ENCODE data around the gene NPSR1. TPM values are rescaled to one million over a fixed set of nuclear protein-coding genes. Genes with fewer than 3 reads are reported as not detected.

Gene NPSR1
- total RNA-seq, 1 donor from 2014 or later, result not detected

DNA sequence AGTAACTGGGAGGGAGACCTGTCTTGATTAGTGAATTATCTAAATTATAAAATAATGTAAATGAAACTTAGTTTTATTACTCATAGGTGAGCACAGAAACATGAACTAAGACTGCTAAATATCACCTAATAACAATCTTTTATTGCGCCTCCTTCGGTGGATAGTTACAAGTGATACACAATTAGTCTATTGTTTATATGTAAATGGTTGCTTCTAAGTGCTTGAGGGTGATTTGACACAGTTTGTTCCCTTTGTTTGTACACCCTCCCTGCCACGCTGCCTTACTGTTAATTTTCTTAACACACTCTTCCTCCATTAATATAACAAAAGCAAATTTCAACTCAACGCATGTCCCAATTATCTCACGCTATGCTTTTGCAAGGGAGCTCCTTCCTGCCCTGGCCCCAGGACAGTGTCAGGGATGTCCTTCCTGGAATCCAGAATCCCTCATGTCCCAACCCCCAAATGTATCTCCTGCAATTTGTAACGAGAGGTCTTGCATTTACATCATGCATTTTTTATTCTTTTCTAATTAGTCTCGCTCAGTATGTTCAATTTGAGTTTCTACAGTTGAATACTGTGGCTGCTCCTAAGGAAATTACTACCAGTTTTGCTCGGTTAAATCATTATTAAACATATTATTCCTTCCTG, 4.2 kb downstream of the NPSR1 start:
- H3K9me3 ChIP-seq (replicated peaks), result no peaks in the 10 kb centered on the region
- peaks cover 12% of the 10 kb centered on the region for H3K4me1 ChIP-seq
- no peak for DNase-seq
- no peak overlapping the region for H3K4me3 ChIP-seq
- H3K36me3 ChIP-seq, result no peaks in the 10 kb centered on the region
- H3K27me3 ChIP-seq (ENCODE audit: low read depth), result no peaks in the 10 kb centered on the region
- no peak overlapping the region for H3K27ac ChIP-seq (replicated peaks)
- no peak for TF ChIP-seq CTCF (IDR thresholded peaks at IDR 0.05; ENCODE audit: borderline replicate concordance)
- intact Hi-C loops (cut with micrococcal nuclease), result no loop called here

DNA sequence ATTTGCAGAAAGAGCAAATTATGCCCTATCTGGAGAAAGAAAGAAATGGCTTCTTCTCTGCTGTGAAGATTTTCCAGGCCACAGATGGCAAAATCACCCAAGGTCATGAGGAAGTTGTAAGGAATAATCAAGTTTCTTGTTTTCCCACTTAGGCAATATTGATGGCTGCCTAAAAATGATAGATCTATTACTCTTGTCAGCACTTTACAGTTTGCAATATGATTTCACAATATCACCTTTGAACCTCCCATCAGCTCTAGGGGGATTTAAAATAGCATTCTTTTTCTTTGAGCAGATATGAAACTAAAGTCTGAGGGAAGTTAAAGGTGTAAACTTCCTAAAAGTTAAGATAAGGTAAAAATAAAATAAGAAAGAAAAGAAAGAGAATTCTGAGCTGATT, 6.7 kb downstream of the NPSR1 start:
- intact Hi-C loops (cut with micrococcal nuclease), result no loop called here
- H3K9me3 ChIP-seq (replicated peaks), result no peaks in the 10 kb centered on the region
- H3K4me3 ChIP-seq, result no peak overlapping the region
- TF ChIP-seq CTCF (IDR thresholded peaks at IDR 0.05; ENCODE audit: borderline replicate concordance), result no peak
- no peaks in the 10 kb centered on the region for H3K27me3 ChIP-seq (ENCODE audit: low read depth)
- H3K27ac ChIP-seq (replicated peaks), result no peak overlapping the region
- peaks cover 6% of the 10 kb centered on the region for H3K4me1 ChIP-seq
- DNase-seq, result no peak
- no peaks in the 10 kb centered on the region for H3K36me3 ChIP-seq

DNA sequence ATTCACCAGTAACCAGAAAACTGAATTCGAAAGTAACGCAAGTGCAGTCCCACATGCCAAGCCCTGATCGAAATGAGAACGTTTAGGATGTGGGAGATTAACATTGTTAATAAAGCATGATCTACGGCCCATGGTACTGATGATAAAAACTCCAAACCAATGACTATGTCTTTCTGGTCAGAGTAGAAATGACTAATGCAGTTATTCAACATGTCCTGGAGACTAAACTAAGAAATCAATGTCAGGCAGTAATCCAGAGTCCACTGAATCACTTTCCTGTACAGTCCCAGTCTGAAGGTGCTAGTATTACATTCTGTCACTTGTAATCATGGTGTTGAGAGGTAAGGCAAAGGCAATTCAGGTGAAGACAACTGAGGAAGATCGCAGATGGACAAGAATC, 14.4 kb downstream of the NPSR1 start:
- Histone ChIP-seq H3K9me3 (replicated peaks) (no peaks in the 10 kb centered on the region), H3K27me3 (ENCODE audit: low read depth) (no peaks in the 10 kb centered on the region), H3K36me3 (no peaks in the 10 kb centered on the region), H3K4me1 (no peaks in the 10 kb centered on the region), H3K27ac (replicated peaks) (no peak overlapping the region), H3K4me3 (no peak overlapping the region)
- no peak for DNase-seq
- TF ChIP-seq CTCF (IDR thresholded peaks at IDR 0.05; ENCODE audit: borderline replicate concordance), result no peak
- intact Hi-C loops (cut with micrococcal nuclease), result no loop called here

DNA sequence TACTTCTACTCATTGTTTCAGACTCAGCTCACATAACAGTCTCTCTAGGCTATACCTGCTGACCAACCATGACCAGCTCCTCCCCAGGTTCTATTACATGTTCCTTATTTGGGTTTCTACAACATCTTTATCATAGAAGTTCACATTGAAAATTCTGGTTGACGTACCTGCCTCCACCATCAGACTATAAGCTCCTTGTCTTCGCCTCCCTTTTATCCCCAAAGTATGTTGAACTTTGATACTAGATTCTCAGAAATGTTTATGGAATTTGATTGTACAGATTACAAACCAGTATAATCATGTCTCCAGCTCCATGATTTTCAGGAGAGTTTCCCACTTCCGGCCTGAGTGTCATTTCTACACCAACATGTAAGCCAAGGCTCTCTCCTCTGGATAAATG, 15.0 kb downstream of the NPSR1 start:
- Histone ChIP-seq H3K4me3 (no peak overlapping the region), H3K9me3 (replicated peaks) (no peaks in the 10 kb centered on the region), H3K27me3 (ENCODE audit: low read depth) (no peaks in the 10 kb centered on the region), H3K27ac (replicated peaks) (no peak overlapping the region), H3K36me3 (no peaks in the 10 kb centered on the region), H3K4me1 (no peaks in the 10 kb centered on the region)
- DNase-seq, result no peak
- no peak for TF ChIP-seq CTCF (IDR thresholded peaks at IDR 0.05; ENCODE audit: borderline replicate concordance)
- intact Hi-C loops (cut with micrococcal nuclease), result no loop called here

GRCh38 chr7:34675749-34676374, 17.8 kb downstream of the NPSR1 start:
- Histone ChIP-seq H3K27me3 (ENCODE audit: low read depth) (no peaks in the 10 kb centered on the region), H3K9me3 (replicated peaks) (no peaks in the 10 kb centered on the region)
- intact Hi-C loops (cut with micrococcal nuclease), result no loop called here

More at GRCh38 chr7:34675749-34676374, 17.8 kb downstream of the NPSR1 start:
- no peak for DNase-seq
- Histone ChIP-seq H3K4me3 (no peak overlapping the region), H3K36me3 (no peaks in the 10 kb centered on the region), H3K4me1 (no peaks in the 10 kb centered on the region), H3K27ac (replicated peaks) (no peak overlapping the region)
- TF ChIP-seq CTCF (IDR thresholded peaks at IDR 0.05; ENCODE audit: borderline replicate concordance), result peak; percentile 62
